OCI-LY7 (cell line): ENCODE measurements around the gene APOE. TPM values are rescaled to one million over a fixed set of nuclear protein-coding genes. Genes with fewer than 3 reads are reported as not detected.

Experiments
- BruUV-seq: library from RNA; stranded (reverse); fragments of 400-500 nt; replicated peaks from 2 replicates; lab custom pipeline; 2021; lab: Mats Ljungman, UMichigan
- CTCF ChIA-PET: fragments of 300-600 bp; sonication (Branson Sonifier 250); formaldehyde crosslinking; loops from one replicate; lab custom pipeline; 2022; ENCODE audit warnings: antibody characterized with exemption; ENCODE audit not compliant: unreplicated experiment; lab: Charles Lee
- POLR2A ChIA-PET: fragments of 300-600 bp; sonication (Branson Sonifier 250); formaldehyde crosslinking; loops from one replicate; lab custom pipeline; 2022; ENCODE audit warnings: antibody characterized with exemption; lab: Charles Lee
- DNase-seq: peaks from one replicate; pipeline ENCODE4 v3.0.0-alpha.2; 2015; ENCODE audit warnings: low spot score
- H2AFZ ChIP-seq: fragments of 200-600 bp; sonication (generic), shearing (Covaris generic); 2 replicates; pipeline ENCODE4 v1.6.1; 2014; ENCODE audit warnings: mild to moderate bottlenecking, antibody characterized with exemption, low read length, moderate library complexity
- H3K27ac ChIP-seq: fragments of 200-600 bp; sonication (generic); 2 replicates; pipeline ENCODE4 v1.5.1; 2014; ENCODE audit warnings: mixed run types, low read depth, mild to moderate bottlenecking, moderate library complexity, low read length, inconsistent platforms; ENCODE audit not compliant: poor library complexity, severe bottlenecking
- H3K36me3 ChIP-seq: fragments of 200-600 bp; sonication (generic); 2 replicates; pipeline ENCODE4 v1.6.1; 2014; ENCODE audit warnings: mild to moderate bottlenecking, antibody characterized with exemption, low read length, moderate library complexity, mixed read lengths; ENCODE audit not compliant: insufficient read depth
- H3K4me1 ChIP-seq: fragments of 200-600 bp; sonication (generic); 2 replicates; pipeline ENCODE4 v1.5.1; 2014; ENCODE audit warnings: mild to moderate bottlenecking, low read length; ENCODE audit not compliant: insufficient read depth, poor library complexity, severe bottlenecking
- H3K4me2 ChIP-seq: fragments of 200-600 bp; sonication (generic); 2 replicates; pipeline ENCODE4 v1.6.1; 2014; ENCODE audit warnings: mild to moderate bottlenecking, low read length
- H3K4me3 ChIP-seq: fragments of 200-600 bp; sonication (generic); 2 replicates; pipeline ENCODE4 v1.5.1; 2014; ENCODE audit warnings: mild to moderate bottlenecking, low read depth, low read length; ENCODE audit not compliant: poor library complexity, severe bottlenecking
- H3K79me2 ChIP-seq: fragments of 200-600 bp; sonication (generic); 2 replicates; pipeline ENCODE4 v1.6.1; 2016; ENCODE audit warnings: low read depth, mild to moderate bottlenecking, low read length, moderate library complexity, mixed read lengths; ENCODE audit not compliant: insufficient read depth
- H3K9me2 ChIP-seq: fragments of 200-600 bp; sonication (generic); 2 replicates; pipeline ENCODE4 v1.6.1; 2016; ENCODE audit warnings: mild to moderate bottlenecking, low read length, mixed read lengths; ENCODE audit not compliant: insufficient read depth
- H3K9me3 ChIP-seq: fragments of 200-600 bp; sonication (generic); 2 replicates; pipeline ENCODE4 v1.6.1; 2014; ENCODE audit warnings: mild to moderate bottlenecking, mixed run types, low read length, mixed read lengths
- H4K20me1 ChIP-seq: fragments of 200-600 bp; sonication (generic); 2 replicates; pipeline ENCODE4 v1.6.1; 2014; ENCODE audit warnings: mild to moderate bottlenecking, antibody characterized with exemption, low read length, moderate library complexity, mixed read lengths; ENCODE audit not compliant: insufficient read depth
- EZH2phosphoT487 ChIP-seq: fragments of 200-600 bp; sonication (generic); IDR thresholded peaks from 2 replicates; pipeline ENCODE4 v1.6.1; 2018; ENCODE audit warnings: low read depth, borderline replicate concordance, mild to moderate bottlenecking, mixed run types, antibody characterized with exemption, low read length, moderate library complexity, mixed read lengths
- intact Hi-C: fragments of 100-400 bp; cut with micrococcal nuclease; formaldehyde crosslinking; loops from one replicate; pipeline ENCODE4 v1.10.0; 2022; ENCODE audit not compliant: unreplicated experiment
- total RNA-seq, 2 experiments: library from RNA; depleted of rRNA in 1 of 2; stranded (reverse); fragments of >200 nt in 1 of 2; shearing (Covaris generic) in 1 of 2; gene quantifications; 2 replicates each; pipeline ENCODE4 v1.2.3, GENCODE V29; 2014 to 2022
- TF ChIP-seq, protein P1 (sequence below): fragments of 200-600 bp; sonication (generic); conservative IDR thresholded peaks from 2 replicates; pipeline ENCODE4 v1.5.1; 2014; ENCODE audit warnings: mild to moderate bottlenecking, antibody characterized with exemption, low read length, moderate library complexity, mixed read lengths

Gene APOE
- total RNA-seq, 2 experiments from 2014 or later = 1.8 to 2.1 TPM

DNA sequence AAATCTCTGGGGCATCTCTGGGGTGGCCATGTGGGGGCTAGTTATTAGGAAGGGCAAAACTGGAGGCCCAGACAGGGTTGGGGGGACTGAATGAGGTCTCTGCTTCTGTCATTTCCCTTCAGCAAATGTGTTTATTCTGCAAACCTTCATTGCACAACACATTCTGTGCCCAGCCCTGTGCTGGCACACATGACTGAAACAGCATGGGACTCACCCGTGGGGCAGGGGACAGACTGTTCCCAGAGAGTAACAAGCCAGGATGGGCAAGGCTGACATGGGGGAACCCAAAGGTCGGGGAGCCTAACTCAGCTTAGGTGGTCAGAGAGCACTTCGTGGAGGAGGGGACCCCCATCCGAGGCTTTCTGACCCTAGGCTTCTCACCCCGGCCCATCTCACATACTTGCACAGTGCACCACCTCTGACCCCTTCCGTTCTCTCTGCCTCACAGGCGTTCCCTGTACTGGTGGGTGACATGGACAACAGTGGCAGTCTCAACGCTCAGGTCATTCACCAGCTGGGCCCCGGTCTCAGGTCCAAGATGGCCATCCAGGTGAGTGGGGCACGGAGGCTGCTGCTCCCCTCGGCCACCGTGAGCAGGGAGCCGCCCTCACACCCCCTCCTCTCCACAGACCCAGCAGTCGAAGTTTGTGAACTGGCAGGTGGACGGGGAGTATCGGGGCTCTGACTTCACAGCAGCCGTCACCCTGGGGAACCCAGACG is 12.1 kb upstream of the APOE start:
- no TSS peak for BruUV-seq
- TF ChIP-seq, protein P1, sequence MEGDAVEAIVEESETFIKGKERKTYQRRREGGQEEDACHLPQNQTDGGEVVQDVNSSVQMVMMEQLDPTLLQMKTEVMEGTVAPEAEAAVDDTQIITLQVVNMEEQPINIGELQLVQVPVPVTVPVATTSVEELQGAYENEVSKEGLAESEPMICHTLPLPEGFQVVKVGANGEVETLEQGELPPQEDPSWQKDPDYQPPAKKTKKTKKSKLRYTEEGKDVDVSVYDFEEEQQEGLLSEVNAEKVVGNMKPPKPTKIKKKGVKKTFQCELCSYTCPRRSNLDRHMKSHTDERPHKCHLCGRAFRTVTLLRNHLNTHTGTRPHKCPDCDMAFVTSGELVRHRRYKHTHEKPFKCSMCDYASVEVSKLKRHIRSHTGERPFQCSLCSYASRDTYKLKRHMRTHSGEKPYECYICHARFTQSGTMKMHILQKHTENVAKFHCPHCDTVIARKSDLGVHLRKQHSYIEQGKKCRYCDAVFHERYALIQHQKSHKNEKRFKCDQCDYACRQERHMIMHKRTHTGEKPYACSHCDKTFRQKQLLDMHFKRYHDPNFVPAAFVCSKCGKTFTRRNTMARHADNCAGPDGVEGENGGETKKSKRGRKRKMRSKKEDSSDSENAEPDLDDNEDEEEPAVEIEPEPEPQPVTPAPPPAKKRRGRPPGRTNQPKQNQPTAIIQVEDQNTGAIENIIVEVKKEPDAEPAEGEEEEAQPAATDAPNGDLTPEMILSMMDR = no peak
- TF ChIP-seq EZH2phosphoT487 = no peak
- POLR2A ChIA-PET = no interaction called here
- Histone ChIP-seq H3K4me2 (no peak overlapping the region), H3K9me3 (no peaks in the 10 kb centered on the region), H2AFZ (no peak overlapping the region), H3K79me2 (peaks cover 29% of the 10 kb centered on the region), H3K4me1 (peaks cover 18% of the 10 kb centered on the region), H3K4me3 (no peak overlapping the region), H4K20me1 (peaks cover 11% of the 10 kb centered on the region), H3K27ac (no peak overlapping the region), H3K9me2 (no peaks in the 10 kb centered on the region), H3K36me3 (peaks cover 69% of the 10 kb centered on the region)
- intact Hi-C loops = loop anchor here (5.0 kb wide), 1 partner anchor 64 kb away; the partner anchor contains the start of gene CLPTM1
- CTCF ChIA-PET = no interaction called here
- no peak for DNase-seq

DNA sequence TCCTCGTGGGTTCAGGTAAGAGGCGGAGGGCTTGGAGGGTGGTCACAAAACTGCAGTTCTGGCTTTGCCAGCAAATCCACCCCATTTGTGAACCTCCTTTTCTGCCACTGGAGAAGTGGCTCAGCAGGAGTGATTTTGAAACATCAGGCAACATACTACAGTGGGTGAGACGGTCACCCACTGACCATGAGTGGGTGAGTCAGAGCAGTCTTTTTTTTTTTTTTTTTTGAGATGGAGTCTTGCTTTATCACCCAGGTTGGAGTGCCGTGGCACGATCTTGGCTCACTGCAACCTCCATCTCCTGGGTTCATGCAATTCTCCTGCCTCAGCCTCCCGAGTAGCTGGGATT is 11.6 kb upstream of the APOE start:
- ChIA-PET POLR2A (interaction anchor here (0.7 kb wide), 1 partner anchor 64 kb away, joined by 5 read pairs; no protein-coding TSS in a partner anchor), CTCF (no interaction called here)
- no peak for DNase-seq
- Histone ChIP-seq H3K4me1 (peaks cover 18% of the 10 kb centered on the region), H3K36me3 (peaks cover 70% of the 10 kb centered on the region), H3K4me3 (no peak overlapping the region), H2AFZ (no peak overlapping the region), H3K9me3 (no peaks in the 10 kb centered on the region), H3K9me2 (no peaks in the 10 kb centered on the region), H3K4me2 (no peak overlapping the region), H4K20me1 (peaks cover 11% of the 10 kb centered on the region), H3K27ac (no peak overlapping the region), H3K79me2 (peaks cover 29% of the 10 kb centered on the region)
- TF ChIP-seq, protein P1 = no peak
- no peak for TF ChIP-seq EZH2phosphoT487
- BruUV-seq = no TSS peak
- intact Hi-C loops = loop anchor here (5.0 kb wide), 1 partner anchor 63 kb away; the partner anchor contains the start of gene CLPTM1

DNA sequence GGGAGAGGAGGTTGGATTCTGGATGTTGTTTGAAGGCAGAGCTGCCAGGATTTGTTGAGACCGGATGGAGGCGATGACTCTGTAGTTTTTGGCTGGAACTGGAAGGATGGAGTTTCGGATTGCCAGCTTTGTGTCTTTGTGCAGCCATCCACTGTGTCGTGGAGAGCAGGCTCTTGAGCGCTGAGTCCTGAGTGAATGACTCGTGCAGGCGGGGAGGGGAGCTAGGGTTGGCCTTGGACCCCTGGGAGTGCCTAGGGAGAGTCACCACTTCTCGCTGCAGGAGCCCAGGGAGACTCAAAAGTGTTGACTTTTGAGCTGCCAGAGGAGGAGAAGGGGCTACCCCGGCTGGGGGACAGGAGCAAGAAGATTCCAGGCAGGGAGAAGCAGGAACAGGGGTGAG is 10.7 kb upstream of the APOE start:
- H2AFZ ChIP-seq = no peak overlapping the region
- H3K9me2 ChIP-seq = no peaks in the 10 kb centered on the region
- no peak overlapping the region for H3K27ac ChIP-seq
- no peak overlapping the region for H3K4me3 ChIP-seq
- BruUV-seq = no TSS peak
- TF ChIP-seq EZH2phosphoT487 = no peak
- TF ChIP-seq, protein P1 = no peak
- peaks cover 11% of the 10 kb centered on the region for H4K20me1 ChIP-seq
- ChIA-PET POLR2A (no interaction called here), CTCF (no interaction called here)
- no peak for DNase-seq
- H3K9me3 ChIP-seq = no peaks in the 10 kb centered on the region
- H3K36me3 ChIP-seq = peaks cover 79% of the 10 kb centered on the region
- intact Hi-C loops = loop anchor here (5.0 kb wide), 1 partner anchor 62 kb away; the partner anchor contains the start of gene CLPTM1
- H3K4me1 ChIP-seq = peaks cover 12% of the 10 kb centered on the region
- no peak overlapping the region for H3K4me2 ChIP-seq
- H3K79me2 ChIP-seq = peaks cover 29% of the 10 kb centered on the region
